H1 (cell line): ENCODE data around the gene AP3D1. TPM values are rescaled to one million over a fixed set of nuclear protein-coding genes. Genes with fewer than 3 reads are reported as not detected.

Experiments used
- CTCF ChIA-PET: fragments of 300-600 bp; sonication (Branson Sonifier 250); formaldehyde crosslinking; loops from one replicate; lab custom pipeline; 2021; ENCODE audit not compliant: partially characterized antibody; lab: Charles Lee
- POLR2A ChIA-PET: fragments of 300-600 bp; sonication (Branson Sonifier 250); formaldehyde crosslinking; loops from one replicate; lab custom pipeline; 2021; ENCODE audit warnings: inconsistent platforms; ENCODE audit not compliant: partially characterized antibody; lab: Charles Lee
- DNase-seq, 2 experiments: peaks; one replicate each; pipeline versions ENCODE4 v3.0.0 to v3.0.0-alpha.2; 2010 to 2022; ENCODE audit warnings: low spot score in 2 of 2, low read depth in 1 of 2, mixed read lengths in 1 of 2
- FAIRE-seq: peaks from 2 replicates; lab custom pipeline; 2011; peaks lifted over from hg19 to GRCh38; lab: Jason Lieb, UNC
- H2AFZ ChIP-seq: 2 replicates; pipeline ENCODE4 v1.8.1; 2012; ENCODE audit warnings: low read length, inconsistent platforms
- H2AK5ac ChIP-seq: 2 replicates; pipeline ENCODE4 v1.6.1; 2013; ENCODE audit warnings: low read depth, low read length
- H2BK120ac ChIP-seq: replicated peaks from 2 replicates; pipeline ENCODE3; 2013; ENCODE audit warnings: low read depth, low read length, inconsistent platforms
- H2BK12ac ChIP-seq: 2 replicates; pipeline ENCODE4 v1.6.1; 2013; ENCODE audit warnings: low read depth, low read length
- H2BK15ac ChIP-seq: 2 replicates; pipeline ENCODE4 v1.6.1; 2013; ENCODE audit warnings: low read length
- H2BK20ac ChIP-seq: 2 replicates; pipeline ENCODE4 v1.6.1; 2013; ENCODE audit warnings: low read length
- H2BK5ac ChIP-seq: 2 replicates; pipeline ENCODE4 v1.6.1; 2013; ENCODE audit warnings: low read depth, low read length
- H3K14ac ChIP-seq: 2 replicates; pipeline ENCODE4 v1.6.1; 2013; ENCODE audit warnings: inconsistent platforms; ENCODE audit not compliant: insufficient read length
- H3K18ac ChIP-seq: 2 replicates; pipeline ENCODE4 v1.6.1; 2013; ENCODE audit warnings: low read length; ENCODE audit errors: extremely low read depth
- H3K23ac ChIP-seq: 2 replicates; pipeline ENCODE4 v1.6.1; 2013; ENCODE audit warnings: inconsistent platforms; ENCODE audit not compliant: insufficient read length
- H3K23me2 ChIP-seq: 2 replicates; pipeline ENCODE4 v1.6.1; 2013; ENCODE audit warnings: low read depth, low read length
- H3K27ac ChIP-seq: 2 replicates; pipeline ENCODE4 v1.6.1; 2011; ENCODE audit warnings: low read depth, low read length, inconsistent platforms
- H3K27me3 ChIP-seq, 4 experiments: replicated peaks in 1 of 4; 1 replicate in 1 of 4; 2 replicates in 3 of 4; pipeline versions ENCODE4 v1.6.1 to v1.8.1; 2011 to 2013; ENCODE audit warnings: low read length in 3 of 4, mild to moderate bottlenecking in 3 of 4, inconsistent platforms in 2 of 4, mixed read lengths in 2 of 4, moderate library complexity in 1 of 4; ENCODE audit not compliant: control insufficient read depth in 3 of 4, insufficient read depth in 3 of 4; ENCODE audit errors: extremely low read depth in 1 of 4
- H3K36me3 ChIP-seq, 4 experiments: 2 replicates each; pipeline versions ENCODE4 v1.6.1 to v1.8.1; 2011 to 2013; ENCODE audit warnings: mild to moderate bottlenecking in 4 of 4, low read length in 3 of 4, moderate library complexity in 2 of 4, control low read depth in 1 of 4, inconsistent platforms in 1 of 4; ENCODE audit not compliant: insufficient read depth in 4 of 4, control insufficient read depth in 2 of 4
- H3K4ac ChIP-seq: replicated peaks from 2 replicates; pipeline ENCODE3; 2013; ENCODE audit warnings: low read length, low read depth, mixed read lengths, inconsistent platforms; ENCODE audit not compliant: insufficient read length
- H3K4me1 ChIP-seq, 4 experiments: replicated peaks in 1 of 4; 1 replicate in 1 of 4; 2 replicates in 3 of 4; pipeline versions ENCODE4 v1.6.1 to v1.8.1; 2011 to 2013; ENCODE audit warnings: low read length in 3 of 4, inconsistent platforms in 2 of 4, mixed read lengths in 1 of 4; ENCODE audit not compliant: insufficient read depth in 4 of 4, control insufficient read depth in 3 of 4
- H3K4me2 ChIP-seq, 2 experiments: 2 replicates each; pipeline versions ENCODE4 v1.6.1 to v1.8.1; 2011 to 2013; ENCODE audit warnings: low read depth in 2 of 2, low read length in 2 of 2, control low read depth in 1 of 2, inconsistent platforms in 1 of 2, mild to moderate bottlenecking in 1 of 2; ENCODE audit not compliant: insufficient read depth in 1 of 2
- H3K4me3 ChIP-seq, 4 experiments: fragments of 200-600, 300-600 bp in 1 of 4; sonication (generic), shearing (Covaris generic), sonication (Bioruptor Twin) in 1 of 4; 2 replicates each; pipeline versions ENCODE4 v1.5.1 to v1.8.1; 2011 to 2016; ENCODE audit warnings: low read length in 4 of 4, low read depth in 3 of 4, control low read depth in 2 of 4, inconsistent platforms in 2 of 4, mild to moderate bottlenecking in 2 of 4, mixed read lengths in 1 of 4, moderate library complexity in 1 of 4; ENCODE audit not compliant: insufficient read depth in 2 of 4; ENCODE audit errors: extremely low read depth in 1 of 4
- H3K56ac ChIP-seq: replicated peaks from 2 replicates; pipeline ENCODE3; 2013; ENCODE audit warnings: low read depth, mild to moderate bottlenecking, mixed read lengths, low read length, inconsistent platforms; ENCODE audit not compliant: insufficient read length
- H3K79me1 ChIP-seq: 2 replicates; pipeline ENCODE4 v1.6.1; 2013; ENCODE audit warnings: low read depth, low read length, control low read depth
- H3K79me2 ChIP-seq, 2 experiments: 2 replicates each; pipeline versions ENCODE4 v1.6.1 to v1.8.1; 2012 to 2013; ENCODE audit warnings: low read length in 2 of 2, mild to moderate bottlenecking in 2 of 2, inconsistent platforms in 1 of 2; ENCODE audit not compliant: insufficient read depth in 2 of 2, control insufficient read depth in 1 of 2
- H3K9ac ChIP-seq, 4 experiments: replicated peaks in 1 of 4; 1 replicate in 1 of 4; 2 replicates in 3 of 4; pipeline versions ENCODE4 v1.6.1 to v1.8.1; 2011 to 2013; ENCODE audit warnings: low read depth in 3 of 4, low read length in 3 of 4, control low read depth in 2 of 4, mild to moderate bottlenecking in 2 of 4, moderate library complexity in 2 of 4, inconsistent platforms in 1 of 4; ENCODE audit errors: extremely low read depth in 1 of 4
- H3K9me3 ChIP-seq, 2 experiments: 2 replicates each; pipeline versions ENCODE4 v1.6.1 to v1.8.1; 2012 to 2013; ENCODE audit warnings: mild to moderate bottlenecking in 2 of 2, moderate library complexity in 2 of 2, control low read depth in 1 of 2, inconsistent platforms in 1 of 2, low read depth in 1 of 2, low read length in 1 of 2, mixed read lengths in 1 of 2; ENCODE audit not compliant: insufficient read depth in 2 of 2
- H4K20me1 ChIP-seq, 2 experiments: replicated peaks in 1 of 2; 2 replicates each; pipeline versions ENCODE3 to v1.8.1; 2011 to 2013; ENCODE audit warnings: inconsistent platforms in 2 of 2, low read length in 2 of 2, mild to moderate bottlenecking in 1 of 2; ENCODE audit not compliant: insufficient read depth in 2 of 2, control insufficient read depth in 1 of 2
- H4K5ac ChIP-seq: 2 replicates; pipeline ENCODE4 v1.6.1; 2013; ENCODE audit warnings: low read length, low read depth, mixed read lengths, inconsistent platforms; ENCODE audit not compliant: insufficient read length
- H4K8ac ChIP-seq: 2 replicates; pipeline ENCODE4 v1.8.0; 2013; ENCODE audit warnings: mild to moderate bottlenecking, moderate library complexity, low read length, inconsistent platforms; ENCODE audit not compliant: insufficient read depth; ENCODE audit errors: extremely low read depth
- H4K91ac ChIP-seq: replicated peaks from 2 replicates; pipeline ENCODE3; 2013; ENCODE audit warnings: low read length, mixed read lengths, inconsistent platforms; ENCODE audit not compliant: insufficient read length
- CBX8 ChIP-seq: fragments of 300-800, 300-1000 bp; sonication (generic); IDR thresholded peaks from 2 replicates; pipeline ENCODE4 v1.7.1; 2016; ENCODE audit warnings: low read depth, low read length, borderline replicate concordance
- EZH2 ChIP-seq: fragments of 200-600 bp; sonication (generic); IDR thresholded peaks from 2 replicates; pipeline ENCODE4 v1.7.1; 2012; ENCODE audit warnings: low read depth, mild to moderate bottlenecking, moderate library complexity, low read length, inconsistent platforms; ENCODE audit not compliant: severe bottlenecking
- GTF2F1 ChIP-seq: IDR thresholded peaks from 2 replicates; pipeline ENCODE4 v1.6.1; 2012; ENCODE audit warnings: low read depth, low read length, improper control_type of control experiment, borderline replicate concordance
- MAFK ChIP-seq: IDR thresholded peaks from 2 replicates; pipeline ENCODE4 v1.6.1; 2012; ENCODE audit warnings: low read depth, mild to moderate bottlenecking, improper control_type of control experiment, low read length
- SP1 ChIP-seq: IDR thresholded peaks from 2 replicates; pipeline ENCODE4 v1.6.1; 2011; ENCODE audit warnings: low read depth, low read length
- TAF7 ChIP-seq: optimal IDR thresholded peaks from 2 replicates; pipeline ENCODE3; 2011; ENCODE audit warnings: low read depth, mild to moderate bottlenecking, inconsistent platforms, low read length, moderate library complexity, borderline replicate concordance
- WGBS, 2 experiments: shearing (Covaris generic) in 1 of 2; methylation state at CpG; one replicate each; pipeline versions ENCODE4 v1.1.6 to v1.1.7; 2013 to 2015; ENCODE audit warnings: low lambda C conversion rate in 2 of 2, mixed read lengths in 2 of 2, inconsistent platforms in 1 of 2, low coverage in 1 of 2, missing lambda C conversion rate in 1 of 2; ENCODE audit not compliant: insufficient replicate concordance in 2 of 2, insufficient coverage in 1 of 2, insufficient read length in 1 of 2; ENCODE audit errors: extremely low coverage in 1 of 2, missing lambda C conversion rate in 1 of 2; 5-methylcytosine and 5-hydroxymethylcytosine counted together
- polyA plus RNA-seq, 7 experiments: library from polyadenylated mRNA; depleted of rRNA in 3 of 7; stranded (reverse) in 5 of 7; unstranded in 2 of 7; fragments of >200 nt in 5 of 7; fragments of 200-250 nt in 2 of 7; gene quantifications; 1 replicate in 5 of 7; 2 replicates in 1 of 7; 4 replicates in 1 of 7; pipeline versions ENCODE4 v1.2.1 to v1.2.3, GENCODE V29; 2011 to 2013; ENCODE audit warnings: missing spikeins in 2 of 7, mixed read lengths in 2 of 7
- total RNA-seq: library from RNA; stranded (reverse); fragmentation: NEBNext Ultra II Directional; extraction: Animal tissue kit (Norgen Biotek cat#: 25700); gene quantifications from 2 replicates; pipeline ENCODE4 v1.2.1, GENCODE V29; 2021

AP3D1 gene
- total and polyA plus RNA-seq, 2 of the 8 experiments (the other 6 are each of a cell fraction or from before 2014, with no cell fraction given): 161 to 174 TPM

- H3K4me2 ChIP-seq: no peak overlapping the region
- H3K79me2 ChIP-seq: no peaks in the 10 kb centered on the region
- DNase-seq (no peak), FAIRE-seq (no peak)
- H3K27ac ChIP-seq: 0 out of 2 replicates have a peak overlapping the region, but pooled peaks have one; percentile 51
- 86% methylated on average over 21 of the region's 23 CpGs; no CpG with 5 or more reads in 1 of the 2 experiments for WGBS, 2 experiments
- H3K14ac ChIP-seq: no peak overlapping the region
- H3K4me3 ChIP-seq: no peak overlapping the region
- H3K27me3 ChIP-seq: no peaks in the 10 kb centered on the region
- H3K36me3 ChIP-seq: no peaks in the 10 kb centered on the region
- H3K9me3 ChIP-seq: no peaks in the 10 kb centered on the region
- H2BK12ac ChIP-seq: peak overlapping the region; percentile 75
- peaks cover 4 to 32% (median 24%) of the 10 kb centered on the region in 4 experiments for H3K4me1 ChIP-seq
- ChIA-PET POLR2A (interaction anchor here (1.0 to 22.2 kb wide), 5 partner anchors 9 to 212 kb away, joined by 3 to 524 read pairs (median 4); no protein-coding TSS in a partner anchor), CTCF (interaction anchor here (0.7 to 3.2 kb wide), 5 partner anchors 11 to 38 kb away, joined by 3 to 16 read pairs (median 4); no protein-coding TSS in a partner anchor)
- peak overlapping the region; percentile 32 for H3K18ac ChIP-seq
- H2BK120ac ChIP-seq: peak overlapping the region; percentile 15
- no peak overlapping the region; a peak in 1 of 7 replicates for H3K9ac ChIP-seq
- H2AFZ ChIP-seq: no peak overlapping the region
- no peak overlapping the region for H3K23ac ChIP-seq
- peak overlapping the region; percentile 91 for H4K8ac ChIP-seq
- peak overlapping the region; percentile 21 for H4K5ac ChIP-seq
- TF ChIP-seq TAF7 (no peak), SP1 (no peak), MAFK (no peak), CBX8 (no peak), GTF2F1 (no peak), EZH2 (no peak)
- H3K56ac ChIP-seq: no peak overlapping the region
- H3K79me1 ChIP-seq: no peaks in the 10 kb centered on the region
- peak overlapping the region; percentile 97 for H4K91ac ChIP-seq
- peak overlapping the region; percentile 87; the same call in 1 of the 2 replicates for H2BK5ac ChIP-seq
- peak overlapping the region; percentile 72; the same call in 1 of the 2 replicates for H2BK15ac ChIP-seq
- no peaks in the 10 kb centered on the region for H4K20me1 ChIP-seq
- H2AK5ac ChIP-seq: peak overlapping the region; percentile 75; the same call in 1 of the 2 replicates
- no peak overlapping the region for H3K4ac ChIP-seq
- peaks cover 5% of the 10 kb centered on the region; the same call in 1 of the 2 replicates for H3K23me2 ChIP-seq
- peak overlapping the region; percentile 95 for H2BK20ac ChIP-seq
Observed at GRCh38 chr19:2057484-2058469, 93.6 kb downstream of the AP3D1 start.
